Kidney (tissue), 14 donors: Measurements from ENCODE around the gene PLEKHF1. TPM values are rescaled to one million over a fixed set of nuclear protein-coding genes. Genes with fewer than 3 reads are reported as not detected.

Experiments
- DNase-seq, 5 donors: peaks; one replicate each; pipeline ENCODE4 v3.0.0-alpha.2; 2013 to 2020
- FAIRE-seq: peaks from 2 replicates; lab custom pipeline; 2012; peaks lifted over from hg19 to GRCh38; lab: Jason Lieb, UNC
- H3K27ac ChIP-seq, 2 donors: one replicate each; pipeline ENCODE4 v1.7.0; 2013; ENCODE audit warnings: low read depth in 2 of 2, low read length in 2 of 2, inconsistent platforms in 1 of 2
- H3K27me3 ChIP-seq: one replicate; pipeline ENCODE4 v1.7.1; 2013; ENCODE audit warnings: low read length, inconsistent platforms; ENCODE audit not compliant: control insufficient read depth, insufficient read depth
- H3K36me3 ChIP-seq, 3 donors: one replicate each; pipeline versions ENCODE4 v1.7.0 to v1.7.1; 2013; ENCODE audit warnings: low read length in 3 of 3, control low read depth in 1 of 3, inconsistent platforms in 1 of 3; ENCODE audit not compliant: insufficient read depth in 3 of 3, control insufficient read depth in 2 of 3
- H3K4me1 ChIP-seq, 3 donors: one replicate each; pipeline versions ENCODE4 v1.7.0 to v1.7.1; 2013; ENCODE audit warnings: low read length in 3 of 3, inconsistent platforms in 1 of 3, low read depth in 1 of 3; ENCODE audit not compliant: control insufficient read depth in 2 of 3, insufficient read depth in 2 of 3
- H3K4me3 ChIP-seq, 3 donors: one replicate each; pipeline versions ENCODE4 v1.7.0 to v1.8.1; 2013; ENCODE audit warnings: low read length in 3 of 3, control low read depth in 1 of 3, inconsistent platforms in 1 of 3
- H3K9ac ChIP-seq, 3 donors: one replicate each; pipeline versions ENCODE4 v1.7.0 to v1.7.1; 2013; ENCODE audit warnings: low read length in 3 of 3, control low read depth in 1 of 3, inconsistent platforms in 1 of 3
- H3K9me3 ChIP-seq, 3 donors: one replicate each; pipeline versions ENCODE4 v1.7.0 to v1.7.1; 2013; ENCODE audit warnings: low read length in 3 of 3, control low read depth in 1 of 3, inconsistent platforms in 1 of 3; ENCODE audit not compliant: control insufficient read depth in 2 of 3, insufficient read depth in 1 of 3
- CTCF ChIP-seq: IDR thresholded peaks from 3 replicates; pipeline ENCODE4 v1.5.1; 2012; ENCODE audit warnings: mild to moderate bottlenecking, moderate library complexity, borderline replicate concordance; ENCODE audit not compliant: insufficient read depth; ENCODE audit errors: extremely low read depth
- intact Hi-C: fragments of 100-400 bp; cut with DNase I; formaldehyde crosslinking; loops from one replicate; pipeline ENCODE4 v1.11.1; 2022
- polyA plus RNA-seq: library from polyadenylated mRNA; stranded (reverse); fragments of 350-450 nt; fragmentation: Illumina TruSeq; extraction: RNeasy Lipid Tissue Mini Kit (QIAGEN cat#74804); gene quantifications from one replicate; pipeline ENCODE4 v1.2.3, GENCODE V29; 2014; ENCODE audit warnings: low read depth, low replicate concordance; ENCODE audit not compliant: insufficient read depth
- total RNA-seq: library from RNA; stranded (reverse); fragmentation: NEBNext Ultra II Directional; extraction: Animal tissue kit (Norgen Biotek cat#: 25700); gene quantifications from one replicate; pipeline ENCODE4 v1.2.1, GENCODE V29; 2021
- donor health status: control.
- donor health status: control.
- donor health status: control.
- donor health status: control.
- donor health status: control.
- donor health status: DM: yes; HTN: yes; CAD: no.
- donor health status: Normal renal cell carcinoma (clear cell type).

The PLEKHF1 gene
- total and polyA plus RNA-seq, 2 donors from 2014 or later, result 7.1 to 11.7 TPM

- Histone ChIP-seq H3K36me3 (no peaks in the 10 kb centered on the region), H3K27me3 (no peaks in the 10 kb centered on the region), H3K9ac (peak overlapping the region in 1 of 3 donors; percentile 15), H3K9me3 (no peaks in the 10 kb centered on the region), H3K4me1 (peaks cover 0 to 25% (median 3%) of the 10 kb centered on the region in 3 donors), H3K27ac (peak overlapping the region in 1 of 2 donors; percentile 73), H3K4me3 (no peak overlapping the region)
- intact Hi-C loops, result no loop called here
- DNase-seq (peak in 4 of 5 donors; percentile 28 to 91 (median 48)), FAIRE-seq (no peak)
- no peak for TF ChIP-seq CTCF
Measured at GRCh38 chr19:29662604-29663404, 2.5 kb upstream of the PLEKHF1 start.

GRCh38 chr19:29663861-29664752 is 1.2 kb upstream of the PLEKHF1 start:
- Histone ChIP-seq H3K9me3 (no peaks in the 10 kb centered on the region), H3K27me3 (no peaks in the 10 kb centered on the region), H3K36me3 (no peaks in the 10 kb centered on the region), H3K4me1 (peaks cover 0 to 25% (median 3%) of the 10 kb centered on the region in 3 donors), H3K27ac (no peak overlapping the region), H3K9ac (no peak overlapping the region), H3K4me3 (no peak overlapping the region)
- TF ChIP-seq CTCF, result no peak
- intact Hi-C loops, result no loop called here
- FAIRE-seq, result no peak
- peak in 1 of 5 donors; percentile 68 for DNase-seq

- intact Hi-C loops, result no loop called here
- H3K9ac ChIP-seq, result peak overlapping the region in 1 of 3 donors; percentile 41
- peak overlapping the region in 1 of 3 donors; percentile 52 for H3K4me3 ChIP-seq
- FAIRE-seq, result no peak
- H3K36me3 ChIP-seq, result no peaks in the 10 kb centered on the region
- no peak overlapping the region for H3K27ac ChIP-seq
- peak in 1 of 5 donors; percentile 16 for DNase-seq
- no peaks in the 10 kb centered on the region for H3K9me3 ChIP-seq
- H3K4me1 ChIP-seq, result peaks cover 0 to 25% (median 3%) of the 10 kb centered on the region in 3 donors
- H3K27me3 ChIP-seq, result no peaks in the 10 kb centered on the region
- peak; percentile 2 for TF ChIP-seq CTCF
Measured at GRCh38 chr19:29664753-29665214, 477 bp upstream of the PLEKHF1 start.
